ENCODE data around the gene FSD2.

FSD2 gene, protein sequence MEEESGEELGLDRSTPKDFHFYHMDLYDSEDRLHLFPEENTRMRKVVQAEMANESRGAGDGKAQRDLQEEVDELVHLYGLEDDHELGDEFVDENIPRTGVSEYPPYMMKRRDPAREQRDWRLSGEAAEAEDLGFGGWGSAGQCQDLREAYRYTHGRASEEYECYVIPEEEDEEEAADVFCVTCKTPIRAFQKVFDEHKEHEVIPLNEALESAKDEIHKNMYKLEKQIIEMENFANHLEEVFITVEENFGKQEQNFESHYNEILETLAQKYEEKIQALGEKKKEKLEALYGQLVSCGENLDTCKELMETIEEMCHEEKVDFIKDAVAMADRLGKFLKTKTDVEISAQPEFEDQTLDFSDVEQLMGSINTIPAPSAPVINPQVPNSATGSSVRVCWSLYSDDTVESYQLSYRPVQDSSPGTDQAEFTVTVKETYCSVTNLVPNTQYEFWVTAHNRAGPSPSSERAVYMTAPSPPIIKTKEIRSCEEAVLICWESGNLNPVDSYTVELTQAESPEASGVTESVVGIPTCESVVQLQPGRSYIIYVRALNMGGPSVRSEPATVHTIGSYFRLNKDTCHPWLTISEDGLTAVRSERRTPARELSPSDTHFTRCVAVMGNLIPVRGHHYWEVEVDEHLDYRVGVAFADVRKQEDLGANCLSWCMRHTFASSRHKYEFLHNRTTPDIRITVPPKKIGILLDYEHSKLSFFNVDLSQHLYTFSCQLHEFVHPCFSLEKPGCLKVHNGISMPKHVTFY

DNA sequence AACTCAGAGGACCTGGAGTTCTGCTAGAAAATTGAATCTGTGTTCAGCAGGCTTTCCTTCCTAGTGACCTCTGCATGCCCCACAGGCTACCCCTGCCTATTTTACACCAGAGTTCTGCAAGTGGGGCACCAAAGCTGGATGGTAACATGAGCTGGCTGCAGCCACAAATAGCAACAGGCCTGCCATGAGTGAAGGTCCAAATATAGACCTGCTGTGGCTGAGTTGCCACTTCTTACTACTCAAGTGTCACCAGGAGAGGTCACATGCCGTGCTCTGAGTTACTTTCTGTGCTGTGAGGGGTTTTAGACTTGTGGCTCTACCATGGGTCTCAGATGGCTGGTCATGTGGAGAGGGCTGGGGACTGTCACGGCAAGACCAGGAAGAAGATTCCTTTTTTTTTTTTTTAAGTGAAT, at the start of gene FSD2:
Gene FSD2 (minus strand): TSS at position 76 of the 413 bp plus-strand sequence. CDS start 18,679 bp downstream, outside the sequence.
- H3K4me3 ChIP-seq (ENCODE audit: low read length): peak within 1 kb of the TSS; percentile 4; the same call in 1 of the 2 replicates

DNA sequence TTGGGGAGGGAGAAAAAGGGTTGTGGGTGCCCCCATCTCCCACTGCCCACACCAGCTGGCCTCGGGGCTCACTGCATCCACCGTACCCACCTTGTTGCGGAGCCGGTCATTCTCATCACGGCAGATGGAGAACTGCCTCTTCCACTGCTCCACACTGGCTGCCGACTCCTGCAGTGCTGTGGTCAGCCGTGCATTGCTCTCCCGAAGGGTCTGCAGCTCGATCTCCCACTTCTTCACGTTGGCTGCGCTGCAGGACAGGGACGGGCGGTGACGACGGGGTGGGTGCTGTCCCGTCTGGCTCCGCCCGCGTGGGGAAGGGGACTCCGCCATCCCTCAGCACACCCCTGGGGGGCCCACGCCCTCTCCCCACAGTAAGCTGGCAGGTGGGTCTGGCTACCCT, 48.7 kb upstream of the FSD2 start:
- no peak for TF ChIP-seq ZNF274 (IDR thresholded peaks at IDR 0.05; ENCODE audit: low read depth, low read length)
- no peak overlapping the region for H3K4me3 ChIP-seq (ENCODE audit: low read length)

More for the DNA sequence above, at the start of gene FSD2:
- TF ChIP-seq ZNF274 (IDR thresholded peaks at IDR 0.05; ENCODE audit: low read depth, low read length): no peak

GRCh38 chr15:82852941-82853561, 47.2 kb upstream of the FSD2 start:
- TF ChIP-seq ZNF274 (IDR thresholded peaks at IDR 0.05; ENCODE audit: low read depth, low read length): no peak
- H3K4me3 ChIP-seq (ENCODE audit: low read length): no peak overlapping the region

DNA sequence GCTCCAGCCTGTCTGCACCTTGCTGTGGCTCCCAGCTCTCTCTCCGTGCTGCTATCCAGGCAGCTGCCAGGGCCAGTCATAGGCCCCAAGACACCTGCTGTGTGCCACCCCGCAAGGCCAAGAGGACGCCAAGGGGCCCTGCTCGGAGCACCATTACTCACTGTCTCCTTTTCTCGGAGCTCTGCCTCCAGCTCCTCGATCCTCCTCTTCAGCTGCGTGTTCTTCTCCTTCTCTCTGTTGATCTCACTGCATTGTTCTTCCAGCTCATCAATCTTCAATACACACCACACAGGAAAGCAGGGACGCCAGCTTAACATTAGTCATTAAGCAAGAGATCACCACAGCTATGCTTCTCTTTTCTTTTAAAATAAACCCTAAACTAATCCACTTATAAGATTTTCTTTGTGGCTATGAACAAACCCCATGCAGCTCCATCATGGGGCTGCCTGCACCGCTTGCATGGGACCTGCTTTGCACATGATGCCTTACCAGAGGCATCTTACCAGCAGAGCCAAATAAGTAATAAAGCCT, 46.2 kb upstream of the FSD2 start:
- no peak overlapping the region for H3K4me3 ChIP-seq (ENCODE audit: low read length)
- TF ChIP-seq ZNF274 (IDR thresholded peaks at IDR 0.05; ENCODE audit: low read depth, low read length): no peak

DNA sequence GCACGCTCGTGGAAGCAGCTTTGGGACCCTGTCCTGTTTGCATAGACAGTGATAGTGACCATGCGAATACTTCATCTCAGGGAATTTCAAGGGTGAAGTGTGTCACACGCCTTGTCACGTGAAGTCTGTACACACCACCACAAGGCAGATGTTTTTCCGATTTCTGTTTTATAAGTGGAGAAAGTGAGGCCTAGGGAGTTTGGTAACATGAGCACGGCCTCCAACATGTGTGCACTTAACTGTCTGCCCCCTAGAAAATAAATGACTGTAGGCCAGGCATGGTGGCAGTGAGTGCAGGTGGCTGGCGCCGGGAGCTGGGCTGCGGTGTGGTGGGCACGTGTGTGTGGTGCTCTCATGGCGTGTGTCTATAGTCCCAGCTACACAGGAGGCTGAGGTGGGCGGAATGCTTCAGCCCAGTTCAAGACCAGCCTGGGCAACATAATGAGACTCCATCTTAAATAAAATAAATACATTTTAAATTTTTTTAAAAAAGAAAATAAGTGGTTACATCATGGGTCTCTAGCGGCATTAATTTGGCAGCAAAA, 45.5 kb upstream of the FSD2 start:
- H3K4me3 ChIP-seq (ENCODE audit: low read length): no peak overlapping the region
- TF ChIP-seq ZNF274 (IDR thresholded peaks at IDR 0.05; ENCODE audit: low read depth, low read length): no peak

DNA sequence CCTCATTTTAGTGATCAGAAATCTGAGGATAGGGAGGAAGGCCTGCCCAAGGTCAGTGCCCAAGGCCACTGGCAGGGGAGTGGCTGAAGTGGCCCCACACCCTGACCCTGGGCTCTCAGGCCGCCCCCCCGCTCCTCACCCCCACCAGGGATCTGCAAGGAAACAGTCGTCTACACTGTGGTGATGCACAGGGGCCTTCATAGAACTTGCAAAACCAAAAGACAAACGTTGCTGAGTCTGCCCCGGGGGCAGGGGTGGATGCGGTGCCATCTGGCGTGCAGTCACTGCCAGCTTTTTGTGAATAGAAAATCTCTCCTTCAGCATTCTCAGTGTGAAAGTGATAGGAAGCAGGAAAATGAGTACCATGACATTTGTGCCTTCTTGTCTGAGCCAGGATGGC, 44.9 kb upstream of the FSD2 start:
- H3K4me3 ChIP-seq (ENCODE audit: low read length): no peak overlapping the region
- TF ChIP-seq ZNF274 (IDR thresholded peaks at IDR 0.05; ENCODE audit: low read depth, low read length): no peak

GRCh38 chr15:82849556-82850512, 44.0 kb upstream of the FSD2 start:
- H3K4me3 ChIP-seq (ENCODE audit: low read length): no peak overlapping the region
- TF ChIP-seq ZNF274 (IDR thresholded peaks at IDR 0.05; ENCODE audit: low read depth, low read length): no peak

GRCh38 chr15:82848241-82848993, 42.5 kb upstream of the FSD2 start:
- no peak for TF ChIP-seq ZNF274 (IDR thresholded peaks at IDR 0.05; ENCODE audit: low read depth, low read length)
- no peak overlapping the region for H3K4me3 ChIP-seq (ENCODE audit: low read length)

- no peak for TF ChIP-seq ZNF274 (IDR thresholded peaks at IDR 0.05; ENCODE audit: low read depth, low read length)
- no peak overlapping the region for H3K4me3 ChIP-seq (ENCODE audit: low read length)
Observed at GRCh38 chr15:82847703-82848102, 41.8 kb upstream of the FSD2 start.

DNA sequence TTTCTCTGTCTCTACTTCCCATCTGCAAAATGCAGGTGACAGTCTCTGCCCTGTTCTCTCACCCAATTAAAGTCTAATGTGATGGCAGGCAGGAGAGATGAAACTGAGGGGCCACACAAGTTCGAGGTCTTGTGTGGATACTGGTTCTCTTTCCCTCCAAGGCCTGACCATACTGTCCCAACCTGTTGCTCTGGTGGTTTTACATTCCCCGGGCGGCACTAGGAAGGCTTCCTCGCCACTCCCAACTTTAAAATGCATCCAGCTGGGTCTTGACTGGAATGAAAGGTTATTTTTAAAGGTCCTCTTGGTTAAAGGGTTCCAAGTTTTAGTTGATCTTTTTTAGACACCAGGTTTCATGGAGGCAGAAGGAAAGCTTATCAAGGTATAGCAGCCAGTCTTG, 40.8 kb upstream of the FSD2 start:
- TF ChIP-seq ZNF274 (IDR thresholded peaks at IDR 0.05; ENCODE audit: low read depth, low read length): no peak
- H3K4me3 ChIP-seq (ENCODE audit: low read length): no peak overlapping the region

DNA sequence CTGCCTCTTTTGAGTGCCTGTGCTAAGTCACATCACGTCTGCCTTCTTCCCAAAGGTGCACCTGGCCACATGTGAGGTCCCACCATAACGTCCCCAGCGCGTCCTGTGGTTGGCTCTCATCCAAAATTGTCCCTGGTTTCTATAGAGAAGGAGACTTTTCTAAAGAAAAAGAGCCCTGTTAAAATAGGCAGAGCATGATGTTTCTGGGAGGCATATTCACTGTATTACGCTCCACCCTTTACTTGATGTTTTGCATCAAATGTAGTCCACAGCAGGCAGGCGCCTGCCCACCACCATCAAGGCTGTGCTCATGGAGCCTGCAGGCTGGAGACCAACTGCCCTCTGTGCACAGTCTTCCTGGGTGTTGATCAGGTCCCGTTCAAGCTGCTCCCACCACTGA, 39.8 kb upstream of the FSD2 start:
- no peak for TF ChIP-seq ZNF274 (IDR thresholded peaks at IDR 0.05; ENCODE audit: low read depth, low read length)
- H3K4me3 ChIP-seq (ENCODE audit: low read length): no peak overlapping the region

GRCh38 chr15:82843566-82843965, 37.7 kb upstream of the FSD2 start:
- TF ChIP-seq ZNF274 (IDR thresholded peaks at IDR 0.05; ENCODE audit: low read depth, low read length): no peak
- H3K4me3 ChIP-seq (ENCODE audit: low read length): no peak overlapping the region
